ENCODE measurements around the gene CYFIP1.

CYFIP1 gene

DNA sequence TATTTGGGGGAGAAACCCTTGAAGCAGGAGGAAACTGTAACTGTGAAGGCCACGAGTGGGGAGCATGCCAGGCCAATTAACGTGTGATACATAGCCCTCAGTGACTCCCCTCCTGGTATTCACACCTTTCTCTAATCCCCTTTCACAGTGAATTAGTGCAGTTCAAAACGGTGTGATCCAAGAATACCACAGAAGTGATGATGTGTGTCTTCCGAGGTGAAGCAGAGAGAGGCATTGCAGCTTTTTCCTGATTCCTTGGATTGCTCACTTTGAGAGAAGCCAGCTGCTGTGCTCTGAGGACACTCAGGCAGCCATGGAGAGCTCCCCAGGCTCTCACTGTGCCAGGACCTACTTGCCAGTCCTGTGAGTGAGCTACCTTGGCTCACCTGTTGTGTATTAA lies 124.4 kb downstream of the CYFIP1 start:
- TF ChIP-seq SIN3A (IDR thresholded peaks at IDR 0.05; ENCODE audit: borderline replicate concordance, insufficient read depth, low read length), result no peak
- TF ChIP-seq, protein P1, sequence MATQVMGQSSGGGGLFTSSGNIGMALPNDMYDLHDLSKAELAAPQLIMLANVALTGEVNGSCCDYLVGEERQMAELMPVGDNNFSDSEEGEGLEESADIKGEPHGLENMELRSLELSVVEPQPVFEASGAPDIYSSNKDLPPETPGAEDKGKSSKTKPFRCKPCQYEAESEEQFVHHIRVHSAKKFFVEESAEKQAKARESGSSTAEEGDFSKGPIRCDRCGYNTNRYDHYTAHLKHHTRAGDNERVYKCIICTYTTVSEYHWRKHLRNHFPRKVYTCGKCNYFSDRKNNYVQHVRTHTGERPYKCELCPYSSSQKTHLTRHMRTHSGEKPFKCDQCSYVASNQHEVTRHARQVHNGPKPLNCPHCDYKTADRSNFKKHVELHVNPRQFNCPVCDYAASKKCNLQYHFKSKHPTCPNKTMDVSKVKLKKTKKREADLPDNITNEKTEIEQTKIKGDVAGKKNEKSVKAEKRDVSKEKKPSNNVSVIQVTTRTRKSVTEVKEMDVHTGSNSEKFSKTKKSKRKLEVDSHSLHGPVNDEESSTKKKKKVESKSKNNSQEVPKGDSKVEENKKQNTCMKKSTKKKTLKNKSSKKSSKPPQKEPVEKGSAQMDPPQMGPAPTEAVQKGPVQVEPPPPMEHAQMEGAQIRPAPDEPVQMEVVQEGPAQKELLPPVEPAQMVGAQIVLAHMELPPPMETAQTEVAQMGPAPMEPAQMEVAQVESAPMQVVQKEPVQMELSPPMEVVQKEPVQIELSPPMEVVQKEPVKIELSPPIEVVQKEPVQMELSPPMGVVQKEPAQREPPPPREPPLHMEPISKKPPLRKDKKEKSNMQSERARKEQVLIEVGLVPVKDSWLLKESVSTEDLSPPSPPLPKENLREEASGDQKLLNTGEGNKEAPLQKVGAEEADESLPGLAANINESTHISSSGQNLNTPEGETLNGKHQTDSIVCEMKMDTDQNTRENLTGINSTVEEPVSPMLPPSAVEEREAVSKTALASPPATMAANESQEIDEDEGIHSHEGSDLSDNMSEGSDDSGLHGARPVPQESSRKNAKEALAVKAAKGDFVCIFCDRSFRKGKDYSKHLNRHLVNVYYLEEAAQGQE (IDR thresholded peaks at IDR 0.05; ENCODE audit: insufficient read depth in 1 of 2, low read depth in 2 of 2, low read length in 2 of 2), result no peak
- no peak for TF ChIP-seq TAF1 (IDR thresholded peaks at IDR 0.05; ENCODE audit: borderline replicate concordance, insufficient read depth, low read length)
- TF ChIP-seq FOXP2 (optimal IDR thresholded peaks at IDR 0.05; ENCODE audit: borderline replicate concordance, extremely low read depth, extremely low read length, insufficient read depth), result no peak
- TF ChIP-seq POLR2AphosphoS5 (IDR thresholded peaks at IDR 0.05; ENCODE audit: low read depth, low read length), result no peak

GRCh38 chr15:22851513-22851912 lies 128.7 kb downstream of the CYFIP1 start:
- TF ChIP-seq FOXP2 (optimal IDR thresholded peaks at IDR 0.05; ENCODE audit: borderline replicate concordance, extremely low read depth, extremely low read length, insufficient read depth) (no peak), SIN3A (IDR thresholded peaks at IDR 0.05; ENCODE audit: borderline replicate concordance, insufficient read depth, low read length) (no peak), POLR2AphosphoS5 (IDR thresholded peaks at IDR 0.05; ENCODE audit: low read depth, low read length) (no peak), TAF1 (IDR thresholded peaks at IDR 0.05; ENCODE audit: borderline replicate concordance, insufficient read depth, low read length) (no peak)
- TF ChIP-seq, protein P1 (IDR thresholded peaks at IDR 0.05; ENCODE audit: insufficient read depth in 1 of 2, low read depth in 2 of 2, low read length in 2 of 2), result no peak

GRCh38 chr15:22850055-22850454 lies 130.1 kb downstream of the CYFIP1 start:
- TF ChIP-seq TAF1 (IDR thresholded peaks at IDR 0.05; ENCODE audit: borderline replicate concordance, insufficient read depth, low read length) (no peak), SIN3A (IDR thresholded peaks at IDR 0.05; ENCODE audit: borderline replicate concordance, insufficient read depth, low read length) (no peak), POLR2AphosphoS5 (IDR thresholded peaks at IDR 0.05; ENCODE audit: low read depth, low read length) (no peak), FOXP2 (optimal IDR thresholded peaks at IDR 0.05; ENCODE audit: borderline replicate concordance, extremely low read depth, extremely low read length, insufficient read depth) (no peak)
- TF ChIP-seq, protein P1 (IDR thresholded peaks at IDR 0.05; ENCODE audit: insufficient read depth in 1 of 2, low read depth in 2 of 2, low read length in 2 of 2), result no peak

GRCh38 chr15:22846073-22846472 lies 134.1 kb downstream of the CYFIP1 start:
- TF ChIP-seq, protein P1 (IDR thresholded peaks at IDR 0.05; ENCODE audit: insufficient read depth in 1 of 2, low read depth in 2 of 2, low read length in 2 of 2), result no peak
- no peak for TF ChIP-seq TAF1 (IDR thresholded peaks at IDR 0.05; ENCODE audit: borderline replicate concordance, insufficient read depth, low read length)
- no peak for TF ChIP-seq SIN3A (IDR thresholded peaks at IDR 0.05; ENCODE audit: borderline replicate concordance, insufficient read depth, low read length)
- TF ChIP-seq POLR2AphosphoS5 (IDR thresholded peaks at IDR 0.05; ENCODE audit: low read depth, low read length), result no peak
- TF ChIP-seq FOXP2 (optimal IDR thresholded peaks at IDR 0.05; ENCODE audit: borderline replicate concordance, extremely low read depth, extremely low read length, insufficient read depth), result no peak
